CD14-positive monocyte (primary cell): ENCODE measurements around the gene MYH7. TPM values are rescaled to one million over a fixed set of nuclear protein-coding genes. Genes with fewer than 3 reads are reported as not detected.

ENCODE experiments used
- DNase-seq, 3 donors: peaks; one replicate each; pipeline ENCODE4 v3.0.0-alpha.2; 2011 to 2022
- H2AFZ ChIP-seq: 2 replicates; pipeline ENCODE4 v1.6.0; 2012; ENCODE audit warnings: mild to moderate bottlenecking, low read depth, low read length, inconsistent platforms; ENCODE audit not compliant: insufficient read depth, poor library complexity, severe bottlenecking
- H3K27ac ChIP-seq, 2 donors: 1 replicate in 1 of 2; 2 replicates in 1 of 2; pipeline ENCODE4 v1.5.1; 2012 to 2013; ENCODE audit warnings: low read length in 2 of 2, control low read depth in 1 of 2, inconsistent platforms in 1 of 2, low read depth in 1 of 2, mild to moderate bottlenecking in 1 of 2
- H3K27me3 ChIP-seq, 2 donors: one replicate each; pipeline versions ENCODE4 v1.6.0 to v1.6.1; 2011 to 2013; ENCODE audit warnings: low read length in 2 of 2; ENCODE audit not compliant: control insufficient read depth in 2 of 2, insufficient read depth in 2 of 2
- H3K36me3 ChIP-seq, 2 donors: replicated peaks in 1 of 2; 1 replicate in 1 of 2; 2 replicates in 1 of 2; pipeline versions ENCODE4 v1.5.1 to v1.6.1; 2012 to 2013; ENCODE audit warnings: low read length in 2 of 2, control low read depth in 1 of 2, inconsistent platforms in 1 of 2, mild to moderate bottlenecking in 1 of 2; ENCODE audit not compliant: insufficient read depth in 2 of 2, control insufficient read depth in 1 of 2
- H3K4me1 ChIP-seq, 2 donors: 1 replicate in 1 of 2; 2 replicates in 1 of 2; pipeline versions ENCODE4 v1.5.1 to v1.6.1; 2012 to 2013; ENCODE audit warnings: low read length in 2 of 2, control low read depth in 1 of 2, inconsistent platforms in 1 of 2, mild to moderate bottlenecking in 1 of 2, moderate library complexity in 1 of 2; ENCODE audit not compliant: insufficient read depth in 2 of 2, control insufficient read depth in 1 of 2
- H3K4me2 ChIP-seq: replicated peaks from 2 replicates; pipeline ENCODE3; 2012; ENCODE audit warnings: low read length, moderate library complexity, mild to moderate bottlenecking; ENCODE audit not compliant: poor library complexity, severe bottlenecking; ENCODE audit errors: extremely low read depth
- H3K4me3 ChIP-seq, 3 experiments: fragments of 200-600 bp in 1 of 3; sonication (generic) in 1 of 3; replicated peaks in 1 of 3; 1 replicate in 2 of 3; 2 replicates in 1 of 3; pipeline ENCODE4 v1.5.1; 2011 to 2013; ENCODE audit warnings: low read length in 3 of 3, mild to moderate bottlenecking in 3 of 3, control low read depth in 2 of 3, low read depth in 2 of 3, inconsistent platforms in 1 of 3, moderate library complexity in 1 of 3
- H3K79me2 ChIP-seq: 2 replicates; pipeline ENCODE4 v1.6.0; 2012; ENCODE audit warnings: mild to moderate bottlenecking, control low read depth, inconsistent platforms, low read length, moderate library complexity; ENCODE audit not compliant: insufficient read depth
- H3K9ac ChIP-seq: 2 replicates; pipeline ENCODE4 v1.6.0; 2017; ENCODE audit warnings: low read length, mild to moderate bottlenecking; ENCODE audit not compliant: insufficient read depth, poor library complexity, severe bottlenecking
- H3K9me3 ChIP-seq, 2 donors: replicated peaks in 1 of 2; 1 replicate in 1 of 2; 2 replicates in 1 of 2; pipeline versions ENCODE4 v1.5.1 to v1.6.1; 2012 to 2013; ENCODE audit warnings: low read length in 2 of 2, control low read depth in 1 of 2; ENCODE audit not compliant: control insufficient read depth in 1 of 2, insufficient read depth in 1 of 2
- H4K20me1 ChIP-seq: 2 replicates; pipeline ENCODE4 v1.6.0; 2012; ENCODE audit warnings: mild to moderate bottlenecking, low read length, control low read depth, moderate library complexity; ENCODE audit not compliant: insufficient read depth
- H3K27ac Mint-ChIP-seq, 7 donors: one replicate each; pipeline ENCODE4 v1.8.0; 2020; ENCODE audit warnings: mild to moderate bottlenecking in 7 of 7, mixed read lengths in 7 of 7, moderate library complexity in 6 of 7, inconsistent platforms in 2 of 7
- H3K27me3 Mint-ChIP-seq, 3 donors: one replicate each; pipeline ENCODE4 v1.8.0; 2021 to 2022; ENCODE audit warnings: low read depth in 3 of 3, mild to moderate bottlenecking in 3 of 3, mixed read lengths in 3 of 3, moderate library complexity in 3 of 3, inconsistent platforms in 1 of 3
- H3K36me3 Mint-ChIP-seq, 2 donors: one replicate each; pipeline ENCODE4 v1.8.0; 2020; ENCODE audit warnings: mixed read lengths in 2 of 2, inconsistent platforms in 1 of 2, mild to moderate bottlenecking in 1 of 2
- H3K4me1 Mint-ChIP-seq: one replicate; pipeline ENCODE4 v1.8.0; 2020; ENCODE audit warnings: mild to moderate bottlenecking, mixed read lengths
- H3K4me3 Mint-ChIP-seq, 2 donors: one replicate each; pipeline ENCODE4 v1.8.0; 2020; ENCODE audit warnings: mild to moderate bottlenecking in 2 of 2, mixed read lengths in 2 of 2, moderate library complexity in 1 of 2
- H3K9me3 Mint-ChIP-seq, 7 donors: one replicate each; pipeline ENCODE4 v1.8.0; 2020 to 2022; ENCODE audit warnings: mixed read lengths in 7 of 7, mild to moderate bottlenecking in 6 of 7, moderate library complexity in 6 of 7, inconsistent platforms in 2 of 7
- CTCF ChIP-seq: fragments of 200-600 bp; IDR thresholded peaks from one replicate; pipeline ENCODE4 v1.8.0; 2022; ENCODE audit warnings: antibody characterized with exemption, mild to moderate bottlenecking
- WGBS: methylation state at CpG from one replicate; pipeline ENCODE4 v1.1.5; 2013; ENCODE audit warnings: missing lambda C conversion rate; ENCODE audit not compliant: insufficient coverage; 5-methylcytosine and 5-hydroxymethylcytosine counted together
- intact Hi-C, 2 donors: fragments of 100-400 bp; cut with micrococcal nuclease; formaldehyde crosslinking; loops; one replicate each; pipeline versions ENCODE4 v1.15.0 to v1.15.1; 2023
- polyA plus RNA-seq, 3 donors: library from polyadenylated mRNA; depleted of rRNA in 1 of 3; unstranded in 2 of 3; stranded (reverse) in 1 of 3; fragments of 300-500 nt in 2 of 3; fragments of >200 nt in 1 of 3; fragmentation: Illumina TruSeq in 2 of 3; gene quantifications; 1 replicate in 2 of 3; 2 replicates in 1 of 3; pipeline ENCODE4 v1.2.3, GENCODE V29; 2012 to 2021

MYH7 gene
- polyA plus RNA-seq, 3 donors: not detected

- Histone ChIP-seq H3K36me3 (no peaks in the 10 kb centered on the region), H3K27me3 (no peaks in the 10 kb centered on the region), H3K9me3 (no peaks in the 10 kb centered on the region), H3K79me2 (no peaks in the 10 kb centered on the region), H3K4me2 (no peak overlapping the region), H3K27ac (no peak overlapping the region), H3K4me3 (no peak overlapping the region), H3K4me1 (no peaks in the 10 kb centered on the region), H4K20me1 (no peaks in the 10 kb centered on the region), H3K9ac (no peak overlapping the region), H2AFZ (no peak overlapping the region)
- H3K4me3 Mint-ChIP-seq: no peak overlapping the region
- H3K9me3 Mint-ChIP-seq: peaks cover 0 to 1% (median 0%) of the 10 kb centered on the region in 7 donors
- no peaks in the 10 kb centered on the region for H3K36me3 Mint-ChIP-seq
- peak overlapping the region in 1 of 7 donors; percentile 80 for H3K27ac Mint-ChIP-seq
- H3K4me1 Mint-ChIP-seq: no peaks in the 10 kb centered on the region
- intact Hi-C loops: loop anchor here in 1 of 2 donors (1.0 kb wide), 1 partner anchor 115 kb away; no protein-coding TSS in a partner anchor
- H3K27me3 Mint-ChIP-seq: peaks cover 3 to 13% (median 10%) of the 10 kb centered on the region in 3 donors
- DNase-seq: no peak
- 94% methylated on average over 13 of the region's 16 CpGs for WGBS
- peak; percentile 54 for TF ChIP-seq CTCF
These were observed 55.1 kb downstream of the MYH7 start for GRCh38 chr14:23380197-23380914.

- peak; percentile 27 to 41 (median 29) for DNase-seq
- Histone ChIP-seq H3K27ac (no peak overlapping the region), H3K9me3 (no peaks in the 10 kb centered on the region), H3K4me2 (no peak overlapping the region), H3K9ac (no peak overlapping the region), H3K36me3 (no peaks in the 10 kb centered on the region), H3K4me1 (no peaks in the 10 kb centered on the region), H3K79me2 (no peaks in the 10 kb centered on the region), H3K27me3 (no peaks in the 10 kb centered on the region), H3K4me3 (no peak overlapping the region), H2AFZ (no peak overlapping the region), H4K20me1 (no peaks in the 10 kb centered on the region)
- Mint-ChIP-seq H3K27ac (no peak overlapping the region), H3K36me3 (no peaks in the 10 kb centered on the region), H3K4me1 (no peaks in the 10 kb centered on the region), H3K9me3 (peaks cover 0 to 1% (median 0%) of the 10 kb centered on the region in 7 donors), H3K27me3 (peaks cover 3 to 13% (median 10%) of the 10 kb centered on the region in 3 donors), H3K4me3 (no peak overlapping the region)
- intact Hi-C loops: loop anchor here in 1 of 2 donors (1.0 kb wide), 1 partner anchor 114 kb away; no protein-coding TSS in a partner anchor
- no CpG with 5 or more reads among the region's 12 CpGs for WGBS
- peak; percentile 95 for TF ChIP-seq CTCF
These were observed 55.9 kb downstream of the MYH7 start for GRCh38 chr14:23379366-23380196.
